A204.1 (cell line): Measurements from ENCODE around the gene BCL2L12.

Source experiments
- FAIRE-seq: peaks from 2 replicates; lab custom pipeline; 2012; peaks lifted over from hg19 to GRCh38; lab: Jason Lieb, UNC

BCL2L12 gene

GRCh38 chr19:49685845-49686332, 20.2 kb downstream of the BCL2L12 start:
- no peak for FAIRE-seq

DNA sequence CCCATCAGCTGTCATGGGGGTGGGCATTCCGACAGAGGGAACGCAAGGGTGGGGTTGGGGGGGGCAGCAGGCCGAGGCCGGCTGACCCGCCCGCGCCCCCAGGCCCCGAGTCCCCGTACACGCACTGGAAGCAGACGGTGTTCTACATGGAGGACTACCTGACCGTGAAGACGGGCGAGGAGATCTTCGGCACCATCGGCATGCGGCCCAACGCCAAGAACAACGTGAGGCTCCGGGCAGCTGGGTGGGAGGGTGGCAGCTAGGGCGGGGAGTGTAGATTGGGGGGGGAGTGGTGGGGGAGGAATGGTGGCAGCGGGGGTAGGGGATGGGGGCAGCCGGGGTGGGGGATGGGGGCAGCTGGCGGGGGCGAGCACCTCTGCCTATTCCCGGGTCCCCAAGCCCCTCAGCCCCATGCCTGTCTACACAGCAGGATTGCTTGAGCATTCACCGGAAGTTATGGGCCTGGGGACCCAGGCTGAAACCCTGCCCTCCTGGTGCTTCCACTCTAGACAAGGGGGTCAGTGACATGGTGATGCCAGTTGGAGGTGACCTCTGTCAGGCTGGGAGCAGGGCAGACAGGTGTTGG, 20.9 kb downstream of the BCL2L12 start:
- no peak for FAIRE-seq

GRCh38 chr19:49687150-49687549, 21.4 kb downstream of the BCL2L12 start:
- no peak for FAIRE-seq

- FAIRE-seq, result no peak
These were observed 22.0 kb downstream of the BCL2L12 start for GRCh38 chr19:49687566-49688316.

GRCh38 chr19:49688531-49689132, 22.9 kb downstream of the BCL2L12 start:
- no peak for FAIRE-seq

- no peak for FAIRE-seq
These were observed 23.7 kb downstream of the BCL2L12 start, which contains the start of gene ADM5 for GRCh38 chr19:49689133-49690078. TSS of gene ADM5 (plus strand) at chr19:49689594. CDS start at chr19:49689838, 244 bp downstream.

DNA sequence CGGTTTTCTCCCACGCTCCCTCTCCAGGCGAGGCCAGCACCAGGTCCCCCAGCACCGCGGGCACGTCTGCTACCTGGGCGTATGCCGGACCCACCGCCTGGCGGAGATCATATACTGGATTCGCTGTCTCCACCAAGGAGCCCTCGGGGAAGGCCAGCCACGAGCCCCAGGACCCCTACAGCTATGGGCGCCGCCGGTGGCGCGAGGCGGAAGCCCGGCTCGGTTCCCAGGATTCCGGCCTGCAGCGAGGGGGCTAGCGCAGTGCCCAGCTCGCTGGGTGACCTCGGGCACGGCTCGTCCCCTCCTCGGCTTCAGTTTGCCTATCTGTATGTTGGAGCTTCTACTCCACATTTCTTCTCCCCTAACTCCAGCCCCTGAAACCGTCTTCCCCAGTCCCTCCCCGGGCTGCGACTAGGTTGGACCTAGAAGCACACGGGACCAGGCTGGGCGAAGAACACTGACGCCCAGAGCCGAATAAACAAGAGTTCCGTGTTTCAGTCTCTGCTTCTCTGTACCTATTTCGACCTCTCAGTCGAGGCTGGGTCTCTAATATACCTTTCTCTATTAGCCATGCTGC, 24.4 kb downstream of the BCL2L12 start:
- FAIRE-seq, result no peak

- peak; percentile 98 for FAIRE-seq
These were observed 25.0 kb downstream of the BCL2L12 start, which contains the start of gene CPT1C for GRCh38 chr19:49690656-49691242. TSS of gene CPT1C (plus strand) at chr19:49691116. CDS start at chr19:49692253, 1,137 bp downstream.

- no peak for FAIRE-seq
These were observed 25.8 kb downstream of the BCL2L12 start for GRCh38 chr19:49691243-49692146.

- FAIRE-seq, result no peak
These were observed 26.4 kb downstream of the BCL2L12 start for GRCh38 chr19:49692147-49692506.

DNA sequence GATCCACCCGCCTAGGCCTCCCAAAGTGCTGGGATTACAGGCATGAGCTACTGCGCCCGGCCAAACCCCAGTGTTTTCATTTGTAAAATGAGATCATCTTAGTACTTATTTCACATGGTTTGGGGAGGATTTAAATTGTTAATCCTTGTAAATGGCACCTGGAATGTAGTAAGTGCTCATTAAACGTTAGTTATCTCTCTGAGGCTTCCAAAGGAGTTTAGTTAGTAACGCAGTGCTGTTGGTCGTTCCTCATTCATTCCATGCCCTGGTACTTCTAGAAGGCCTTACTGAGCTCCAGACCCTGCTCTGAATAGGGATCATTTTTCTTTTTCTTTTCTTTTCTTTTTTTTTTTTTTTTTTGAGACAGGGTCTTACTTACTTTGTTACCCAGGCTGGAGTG, 30.4 kb downstream of the BCL2L12 start:
- no peak for FAIRE-seq

DNA sequence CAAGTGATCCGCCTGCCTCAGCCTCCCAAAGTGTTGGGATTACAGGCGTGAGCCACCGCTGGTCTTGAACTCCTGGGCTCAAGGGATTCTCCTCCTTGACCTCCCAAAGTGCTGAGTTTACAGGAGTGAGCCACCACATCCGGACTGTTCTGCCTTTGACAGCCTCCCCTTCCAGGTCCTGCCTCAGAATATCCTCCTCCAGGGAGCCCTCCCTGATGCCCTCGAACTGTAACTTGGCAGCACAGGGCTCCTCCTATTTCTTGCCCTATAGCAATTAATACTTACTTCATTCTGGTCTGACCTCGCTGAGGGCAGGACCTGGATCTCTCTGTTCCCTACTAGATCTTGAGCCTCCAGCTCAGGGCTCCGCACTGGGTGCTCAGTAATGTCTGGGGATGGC, 31.1 kb downstream of the BCL2L12 start:
- FAIRE-seq, result no peak

DNA sequence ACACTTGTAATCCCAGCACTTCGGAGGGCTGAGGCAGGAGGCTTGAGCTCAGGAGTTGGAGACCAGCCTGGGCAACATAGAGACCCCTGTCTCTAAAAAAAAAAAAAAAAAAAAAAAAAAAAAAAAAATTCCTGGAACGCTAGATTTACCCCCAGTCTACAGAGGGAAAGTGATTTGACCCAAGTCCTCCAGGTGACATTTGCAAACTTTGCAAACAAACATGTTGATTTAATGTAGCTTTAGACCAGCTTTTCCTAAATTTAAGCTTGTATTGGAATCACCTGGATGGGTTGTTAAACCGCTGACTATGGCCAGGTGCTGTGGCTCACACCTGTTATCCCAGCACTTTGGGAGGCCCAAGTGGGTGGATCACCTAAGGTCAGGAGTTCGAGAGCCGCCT, 33.6 kb downstream of the BCL2L12 start:
- FAIRE-seq, result no peak

- FAIRE-seq, result no peak
These were observed 34.8 kb downstream of the BCL2L12 start for GRCh38 chr19:49700563-49700962.

DNA sequence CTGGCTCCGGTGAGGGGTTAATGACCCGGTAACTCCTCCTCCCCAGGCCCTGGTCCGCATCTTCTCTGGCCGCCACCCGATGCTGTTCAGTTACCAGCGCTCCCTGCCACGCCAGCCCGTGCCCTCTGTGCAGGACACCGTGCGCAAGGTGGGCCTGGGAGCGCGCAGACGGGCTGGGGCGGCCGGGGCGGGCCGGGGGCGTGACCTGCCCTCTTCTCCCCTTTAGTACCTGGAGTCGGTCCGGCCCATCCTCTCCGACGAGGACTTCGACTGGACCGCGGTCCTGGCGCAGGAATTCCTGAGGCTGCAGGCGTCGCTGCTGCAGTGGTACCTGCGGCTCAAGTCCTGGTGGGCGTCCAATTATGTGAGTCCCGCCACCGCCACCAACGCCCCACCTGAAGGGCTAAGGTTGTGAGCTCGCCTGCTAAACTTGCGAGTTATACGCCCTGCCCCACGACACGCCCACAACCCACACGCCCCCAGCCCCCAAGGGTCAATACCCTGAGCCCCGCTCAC, 35.6 kb downstream of the BCL2L12 start:
- FAIRE-seq, result no peak

- FAIRE-seq, result no peak
These were observed 39.3 kb downstream of the BCL2L12 start for GRCh38 chr19:49704888-49705642.

GRCh38 chr19:49705919-49706318, 40.2 kb downstream of the BCL2L12 start:
- no peak for FAIRE-seq

- FAIRE-seq, result no peak
These were observed 44.7 kb downstream of the BCL2L12 start for GRCh38 chr19:49710372-49710951.

DNA sequence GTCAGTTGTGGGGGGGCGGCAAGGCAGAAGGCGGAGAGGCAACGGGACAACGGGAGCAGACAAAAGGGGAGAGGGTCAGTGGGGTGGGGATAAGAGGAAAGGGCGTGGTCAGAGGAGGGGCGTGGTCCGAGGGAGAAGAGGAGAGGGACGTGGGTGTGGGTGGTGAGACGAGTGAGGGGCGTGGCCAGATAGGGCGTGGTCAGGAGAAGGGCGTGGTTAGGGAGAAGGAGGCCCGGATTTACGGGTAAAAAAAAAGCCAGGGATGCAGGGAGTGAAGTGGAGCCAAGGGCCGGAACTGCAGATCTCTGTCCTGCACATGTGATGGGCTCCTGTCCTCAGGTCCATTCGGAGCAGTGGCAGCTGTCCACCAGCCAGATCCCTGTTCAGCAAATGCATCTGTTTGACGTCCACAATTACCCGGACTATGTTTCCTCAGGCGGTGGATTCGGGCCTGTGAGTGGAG, 46.7 kb downstream of the BCL2L12 start:
- FAIRE-seq, result no peak
